ENCODE results near the gene ATP6V0E1.

DNA sequence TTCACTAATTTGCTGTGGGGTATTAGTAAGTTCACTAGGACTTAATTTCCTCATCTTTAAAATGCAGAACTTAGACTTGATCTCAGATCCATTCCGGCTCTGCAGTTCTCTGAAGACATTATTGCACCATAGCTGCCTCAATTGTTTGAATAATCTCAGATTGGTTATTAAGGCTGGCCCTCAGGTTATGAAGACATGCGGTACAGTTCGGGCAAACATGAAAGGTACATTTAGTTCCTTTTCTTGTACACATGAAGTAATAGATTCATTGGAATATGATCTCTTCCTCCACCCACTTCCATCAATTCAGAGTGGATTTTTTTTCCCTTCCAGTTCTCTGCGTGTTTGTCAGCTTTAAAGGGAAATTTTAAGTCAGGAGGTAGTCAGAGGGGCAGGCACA is 28.0 kb downstream of the ATP6V0E1 start:
- TF ChIP-seq, protein P1, sequence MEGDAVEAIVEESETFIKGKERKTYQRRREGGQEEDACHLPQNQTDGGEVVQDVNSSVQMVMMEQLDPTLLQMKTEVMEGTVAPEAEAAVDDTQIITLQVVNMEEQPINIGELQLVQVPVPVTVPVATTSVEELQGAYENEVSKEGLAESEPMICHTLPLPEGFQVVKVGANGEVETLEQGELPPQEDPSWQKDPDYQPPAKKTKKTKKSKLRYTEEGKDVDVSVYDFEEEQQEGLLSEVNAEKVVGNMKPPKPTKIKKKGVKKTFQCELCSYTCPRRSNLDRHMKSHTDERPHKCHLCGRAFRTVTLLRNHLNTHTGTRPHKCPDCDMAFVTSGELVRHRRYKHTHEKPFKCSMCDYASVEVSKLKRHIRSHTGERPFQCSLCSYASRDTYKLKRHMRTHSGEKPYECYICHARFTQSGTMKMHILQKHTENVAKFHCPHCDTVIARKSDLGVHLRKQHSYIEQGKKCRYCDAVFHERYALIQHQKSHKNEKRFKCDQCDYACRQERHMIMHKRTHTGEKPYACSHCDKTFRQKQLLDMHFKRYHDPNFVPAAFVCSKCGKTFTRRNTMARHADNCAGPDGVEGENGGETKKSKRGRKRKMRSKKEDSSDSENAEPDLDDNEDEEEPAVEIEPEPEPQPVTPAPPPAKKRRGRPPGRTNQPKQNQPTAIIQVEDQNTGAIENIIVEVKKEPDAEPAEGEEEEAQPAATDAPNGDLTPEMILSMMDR (conservative IDR thresholded peaks at IDR 0.05; ENCODE audit: low read length) = no peak
- no peak for TF ChIP-seq EZH2phosphoT487 (IDR thresholded peaks at IDR 0.05; ENCODE audit: borderline replicate concordance)

All from Loucy (cell line).